ENCODE data around the gene NMNAT3.

The NMNAT3 gene

DNA sequence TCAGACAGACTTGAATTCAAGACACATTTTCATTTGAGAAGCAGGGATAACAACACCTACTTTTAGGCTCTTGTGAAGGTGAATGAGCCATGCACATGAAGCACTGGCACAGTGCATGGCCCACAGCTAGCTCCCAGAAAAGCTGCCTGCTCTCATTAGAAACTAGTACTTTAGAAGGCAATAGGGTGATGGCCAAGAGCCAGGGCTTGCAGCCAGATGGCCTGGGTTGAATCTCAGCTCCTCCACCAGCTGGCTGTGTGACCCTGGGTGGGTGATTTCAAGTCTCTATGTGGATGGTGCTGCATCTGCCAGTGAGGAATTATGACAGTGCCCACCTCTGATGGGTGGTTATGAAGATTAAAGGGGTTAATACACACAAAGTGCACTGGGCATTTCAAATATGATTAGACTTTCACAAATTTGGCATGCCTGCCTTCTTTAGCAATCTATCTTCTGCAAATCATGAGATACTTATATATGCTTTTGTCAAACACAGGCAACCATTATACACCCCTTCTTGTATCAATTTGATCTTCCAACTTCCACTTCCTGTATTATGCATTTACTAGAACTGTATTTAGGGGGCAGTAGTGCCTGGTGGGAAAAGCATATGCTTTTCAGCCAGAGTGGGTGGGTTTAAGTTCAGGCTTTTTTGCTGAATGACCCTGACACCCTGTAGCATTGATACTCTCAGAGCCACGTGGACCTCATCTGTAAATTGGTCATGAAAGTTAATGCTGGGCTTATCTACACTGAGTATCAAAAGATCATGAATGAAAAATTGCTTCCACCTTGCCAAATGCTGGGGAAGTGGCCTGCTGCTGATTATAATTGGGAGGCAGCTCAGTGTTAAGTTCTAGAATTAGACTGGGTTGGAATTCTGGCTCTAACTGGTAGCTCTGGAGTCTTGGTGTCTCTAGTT is 103.5 kb downstream of the NMNAT3 start:
- DNase-seq, result peak; percentile 25

GRCh38 chr3:139572847-139573672 is 104.7 kb downstream of the NMNAT3 start:
- peak; percentile 54 for DNase-seq

DNA sequence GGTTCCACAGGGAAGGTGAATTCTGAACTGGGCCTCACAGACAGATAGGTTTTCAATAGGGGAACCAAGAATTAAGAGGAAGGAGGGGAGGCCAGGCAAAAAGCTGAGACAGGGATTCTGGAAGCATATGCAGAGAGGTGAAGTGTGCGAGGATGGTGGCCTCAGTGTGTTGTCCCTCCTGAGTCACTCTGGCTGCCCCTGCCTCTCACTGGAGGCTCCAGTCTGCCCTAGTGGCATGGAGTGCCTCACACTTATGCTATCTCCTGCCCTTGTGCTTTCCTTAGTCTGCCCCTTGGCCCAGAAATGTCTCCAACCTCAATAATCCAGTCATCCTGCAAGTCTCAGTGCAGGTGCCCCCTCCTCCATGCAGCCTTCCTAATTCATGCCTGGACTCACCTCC is 106.1 kb downstream of the NMNAT3 start:
- no peak for DNase-seq

DNA sequence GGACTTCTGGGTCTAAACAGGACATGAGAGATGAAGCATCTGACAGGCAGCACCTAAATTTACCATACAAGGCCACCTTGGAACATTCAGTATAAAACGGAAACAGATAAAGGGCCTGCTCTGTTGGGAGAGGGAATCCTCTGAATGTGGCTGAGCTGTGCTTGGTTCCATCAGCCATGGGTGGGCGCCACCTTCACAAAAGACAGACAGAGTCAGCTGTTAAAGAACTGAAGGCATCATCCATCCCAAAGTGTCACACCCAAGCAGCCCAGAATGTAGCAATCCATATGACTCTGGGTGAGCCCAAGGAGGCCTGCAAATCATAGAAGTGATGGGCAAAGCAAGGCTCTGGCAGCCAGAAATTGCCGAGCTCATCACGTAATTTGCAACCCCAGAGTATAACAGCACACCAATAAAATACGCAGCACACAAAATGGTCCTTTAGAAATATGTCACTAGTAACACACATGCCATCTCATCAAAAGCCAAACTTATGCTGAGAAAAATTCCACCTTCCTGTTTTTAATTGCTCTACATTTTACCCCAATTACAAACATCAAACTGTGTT is 113.4 kb downstream of the NMNAT3 start:
- DNase-seq, result peak; percentile 34

DNA sequence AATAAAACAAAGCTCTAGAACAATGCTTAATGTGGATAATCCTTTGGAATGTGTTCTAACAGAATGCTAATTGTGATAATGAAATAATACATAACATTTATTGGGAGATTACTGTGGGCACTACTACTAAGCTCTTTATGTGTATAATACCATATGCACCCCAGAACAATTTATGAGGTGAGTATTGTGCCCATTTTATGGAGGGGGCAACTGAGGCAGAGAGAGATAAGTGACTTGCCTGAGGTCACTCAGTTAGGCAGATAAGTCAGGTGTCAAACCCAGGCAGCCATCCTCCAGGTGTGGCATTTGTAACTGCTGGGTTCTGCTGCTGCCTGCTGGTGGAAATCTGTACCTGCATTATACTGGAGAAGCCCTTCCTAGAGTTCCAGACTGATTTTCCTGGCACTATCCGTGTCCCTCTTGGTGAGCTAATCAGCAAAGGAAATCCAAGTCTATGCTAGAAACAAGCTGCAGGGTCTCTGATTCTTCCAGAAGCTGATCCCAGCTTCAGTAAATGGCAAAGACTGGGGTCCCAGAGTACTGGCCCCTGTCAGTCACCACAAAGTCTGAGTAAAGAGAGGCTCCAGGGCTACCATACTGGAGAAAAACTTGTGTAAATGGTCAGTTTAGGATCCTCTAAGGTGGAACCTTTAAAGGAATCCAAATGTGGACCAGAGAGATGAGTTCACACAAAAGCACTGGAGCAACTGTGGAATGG is 115.7 kb downstream of the NMNAT3 start:
- no peak for DNase-seq

DNA sequence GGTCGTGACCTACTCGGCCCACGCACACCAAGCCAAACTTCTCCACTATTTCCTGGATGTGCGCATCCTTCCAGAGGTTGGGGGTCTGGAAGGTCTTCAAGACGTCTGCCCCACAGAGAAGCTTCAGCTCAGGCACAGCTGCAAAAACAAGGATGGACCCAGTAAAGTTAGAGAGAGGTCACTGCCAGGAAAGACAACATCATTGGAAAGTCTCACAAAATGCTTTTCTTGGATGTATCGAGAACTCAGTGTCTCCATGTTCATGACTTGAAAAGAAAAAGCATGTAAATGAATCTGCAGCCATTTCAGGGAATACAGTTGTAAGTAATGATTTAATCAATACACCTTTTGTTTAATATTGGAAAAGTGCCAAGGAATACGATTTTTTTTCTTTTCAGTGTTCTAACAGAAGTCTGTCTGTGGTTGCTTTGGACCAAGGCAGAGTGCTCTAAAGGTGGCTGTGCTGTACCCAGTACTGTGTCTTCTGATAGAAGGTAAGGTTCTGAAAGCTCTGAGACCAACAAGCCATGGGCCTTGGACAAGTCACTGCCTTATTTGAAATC is 116.4 kb downstream of the NMNAT3 start:
- no peak for DNase-seq

GRCh38 chr3:139560411-139560810 is 117.4 kb downstream of the NMNAT3 start:
- no peak for DNase-seq

DNA sequence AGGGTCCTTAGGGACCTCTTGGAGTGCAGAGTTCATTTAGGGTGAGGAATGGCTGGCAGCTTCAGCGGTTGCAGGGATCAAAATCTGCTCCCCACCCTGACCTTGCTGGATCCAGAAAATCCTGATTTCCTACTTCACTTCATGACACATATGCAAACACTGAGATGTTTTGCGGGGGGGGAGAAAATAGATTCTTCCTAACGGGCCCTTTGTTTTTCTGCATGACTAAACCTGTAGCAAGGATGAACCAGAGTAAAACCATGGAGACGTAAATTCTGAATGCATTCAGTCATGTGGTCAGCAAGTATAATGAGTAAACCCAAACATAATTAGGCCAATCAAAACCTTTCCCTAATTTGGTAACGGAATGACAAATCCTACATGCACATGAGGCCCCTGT is 118.2 kb downstream of the NMNAT3 start:
- DNase-seq, result no peak

DNA sequence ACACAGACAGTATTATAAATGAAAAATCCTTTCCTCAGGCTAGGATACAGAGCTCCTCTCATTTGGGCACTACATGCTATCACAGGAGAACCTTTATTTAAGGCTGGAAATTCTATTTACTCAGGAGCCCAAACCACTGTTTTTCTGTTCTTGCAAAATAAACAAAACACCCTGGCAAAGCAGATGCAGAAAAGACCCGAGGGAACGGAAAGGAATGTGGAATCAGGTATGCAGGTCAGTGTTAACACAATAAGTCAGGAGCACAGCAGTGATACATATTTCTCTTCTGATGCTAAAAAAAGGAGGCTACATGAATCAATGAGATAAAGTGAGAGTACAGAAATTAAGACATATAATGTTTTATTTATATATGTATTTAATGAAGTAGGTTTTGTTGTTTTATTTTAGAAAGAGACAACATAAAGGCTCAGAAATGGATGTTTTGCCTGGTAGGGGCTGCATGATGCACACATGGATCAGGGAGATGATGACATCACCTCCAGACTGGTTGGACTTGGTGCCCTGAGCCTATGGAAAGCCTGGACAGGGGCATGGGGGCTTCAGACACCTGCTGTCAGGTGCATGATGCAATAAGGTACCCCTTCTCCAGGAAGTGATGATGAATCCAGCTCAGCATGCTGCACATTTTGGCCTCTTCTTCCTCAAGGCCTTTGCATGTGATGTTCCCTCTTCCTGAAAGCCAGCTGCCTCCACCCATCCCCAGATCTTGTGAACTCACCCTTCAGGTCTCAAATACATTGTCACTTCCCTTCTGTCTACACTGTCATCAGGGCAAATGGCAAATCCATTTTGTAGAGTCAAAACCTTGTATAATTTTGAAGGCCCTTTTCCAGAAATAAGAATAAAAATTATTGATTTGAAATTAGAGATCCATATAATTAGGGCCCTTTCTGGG is 119.2 kb downstream of the NMNAT3 start:
- no peak for DNase-seq

- DNase-seq, result no peak
Observed at GRCh38 chr3:139557041-139557440, 120.7 kb downstream of the NMNAT3 start.

DNA sequence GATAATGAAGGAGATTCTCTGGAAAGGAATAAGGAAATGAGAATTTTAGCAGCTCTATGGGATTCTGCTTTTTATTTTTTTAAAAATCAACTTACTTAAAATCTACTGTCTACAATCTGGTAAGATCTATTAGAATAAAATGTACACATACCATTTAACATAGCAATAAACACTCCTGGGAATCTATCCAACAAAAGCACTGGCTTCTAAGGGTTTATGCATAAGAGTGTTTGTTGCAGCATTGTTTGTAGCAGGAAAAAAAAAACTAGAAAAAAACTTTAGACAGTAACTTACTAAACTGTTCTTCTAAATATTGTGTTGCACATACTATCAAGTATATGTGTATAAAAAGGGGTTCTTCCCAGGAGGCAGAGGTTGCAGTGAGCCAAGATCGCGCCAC is 122.5 kb downstream of the NMNAT3 start:
- no peak for DNase-seq

DNA sequence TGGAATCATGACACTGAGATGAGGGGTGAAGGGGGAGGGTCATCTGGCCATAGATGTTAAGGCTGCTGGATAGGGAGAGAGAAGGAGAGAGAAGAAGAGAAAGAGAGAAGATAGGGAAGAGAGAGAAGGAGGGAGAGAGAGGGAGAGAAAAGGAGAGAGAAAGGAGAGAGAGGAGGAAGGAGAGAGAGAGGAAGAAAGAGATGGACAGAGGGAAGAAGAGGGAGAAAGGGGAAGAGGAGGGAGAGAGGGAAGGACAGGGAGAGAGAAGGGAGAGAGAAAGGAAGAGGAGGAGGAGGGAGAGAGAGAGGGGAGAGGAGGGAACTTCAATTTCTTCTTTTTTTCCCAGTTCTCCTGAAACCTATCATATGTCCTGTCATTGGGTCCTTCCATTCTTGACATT is 123.1 kb downstream of the NMNAT3 start:
- no peak for DNase-seq

- no peak for DNase-seq
Observed at GRCh38 chr3:139552632-139553365, 125.0 kb downstream of the NMNAT3 start.

DNA sequence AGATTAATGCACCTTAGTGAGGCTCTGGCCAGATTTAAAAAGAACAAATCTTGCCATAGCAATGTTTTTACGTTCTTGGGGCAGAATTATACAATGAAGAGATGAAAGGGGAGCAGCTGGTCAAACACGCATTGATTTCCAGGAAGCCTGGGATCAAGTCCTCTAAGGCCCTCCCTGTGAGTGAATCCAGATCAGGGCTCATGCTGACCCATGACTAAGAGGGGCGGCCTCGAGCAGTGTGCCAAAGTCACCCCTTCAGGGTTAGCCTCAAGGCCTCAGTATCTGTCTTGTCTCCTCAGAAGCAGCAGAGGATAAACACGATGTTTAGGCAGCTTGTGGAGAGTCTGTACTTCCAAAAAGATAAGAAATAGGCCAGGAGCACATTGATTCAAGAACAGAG is 129.0 kb downstream of the NMNAT3 start:
- DNase-seq, result no peak

DNA sequence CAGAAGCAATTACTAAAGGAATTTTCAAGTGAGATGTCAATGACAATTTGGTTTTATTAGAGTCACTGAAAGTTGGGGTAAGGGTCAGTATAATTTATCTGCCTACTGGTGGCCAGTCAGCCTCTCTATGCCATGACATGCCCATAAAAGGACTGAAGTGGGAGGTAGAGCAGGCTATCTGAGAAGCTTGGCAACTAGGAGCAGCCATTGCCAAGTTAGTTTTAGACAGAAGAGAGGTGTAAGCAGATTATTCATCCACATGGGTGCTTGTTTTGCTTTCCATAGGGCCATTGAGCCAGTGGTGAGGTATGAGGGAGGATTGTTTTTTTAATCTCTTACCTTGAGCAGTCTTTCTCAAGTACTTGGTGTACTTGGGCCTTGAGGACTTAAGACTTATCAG is 130.1 kb downstream of the NMNAT3 start:
- DNase-seq, result no peak

DNA sequence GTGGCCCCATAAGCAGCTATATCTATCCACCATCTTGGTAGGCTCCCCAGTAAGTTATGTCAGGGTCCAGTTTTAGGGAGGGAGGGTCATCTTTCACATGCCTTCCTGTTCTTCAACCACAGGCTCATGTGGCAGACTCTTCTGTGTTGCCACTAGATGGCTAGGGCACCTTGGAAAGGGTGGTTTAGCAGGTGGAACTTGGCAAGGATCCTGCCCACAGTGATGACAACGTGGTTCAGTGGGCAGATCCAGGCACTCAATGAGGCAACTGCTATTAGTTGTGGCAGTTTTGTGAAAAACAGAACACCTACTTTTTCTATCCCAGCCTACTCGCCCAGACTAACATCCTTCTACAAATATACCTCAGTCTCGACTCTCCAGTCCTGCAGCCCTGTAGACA is 131.0 kb downstream of the NMNAT3 start:
- DNase-seq, result no peak

DNA sequence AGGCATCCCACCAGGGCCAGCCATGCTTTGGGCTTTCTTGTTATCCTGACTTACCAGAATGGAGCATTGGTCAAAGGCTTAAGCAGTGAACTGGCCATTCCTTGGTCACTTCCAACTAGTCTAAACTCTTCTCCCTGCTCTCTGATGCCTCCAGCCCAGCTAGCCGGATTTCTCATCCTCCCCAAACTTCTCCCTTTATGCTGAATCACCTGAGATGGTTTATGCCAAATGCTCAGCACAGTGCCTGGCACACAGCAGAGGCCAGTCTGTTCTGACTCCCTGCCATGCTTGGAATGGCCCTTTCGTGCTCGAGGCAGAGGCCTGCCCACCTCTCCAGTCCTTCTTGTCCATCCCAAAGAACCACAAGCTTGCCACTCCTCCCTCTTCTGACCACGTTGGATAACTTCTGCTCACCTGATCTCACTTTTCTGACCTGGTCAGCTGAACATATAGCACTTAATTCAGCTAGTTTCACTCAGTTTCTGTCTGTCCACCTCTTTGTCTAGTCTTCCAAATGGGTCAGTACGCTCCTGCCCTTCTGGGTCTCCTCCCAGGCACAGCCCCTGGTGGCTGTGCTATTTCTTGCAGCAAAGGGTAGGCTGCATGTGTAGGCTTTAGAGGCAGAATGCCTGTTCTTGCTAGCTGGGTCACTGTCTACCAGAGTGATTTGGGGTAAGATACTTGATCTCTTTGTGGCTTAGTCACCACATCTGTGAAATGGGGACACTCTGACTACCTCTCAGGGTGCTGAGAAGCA is 136.1 kb downstream of the NMNAT3 start:
- DNase-seq, result no peak

DNA sequence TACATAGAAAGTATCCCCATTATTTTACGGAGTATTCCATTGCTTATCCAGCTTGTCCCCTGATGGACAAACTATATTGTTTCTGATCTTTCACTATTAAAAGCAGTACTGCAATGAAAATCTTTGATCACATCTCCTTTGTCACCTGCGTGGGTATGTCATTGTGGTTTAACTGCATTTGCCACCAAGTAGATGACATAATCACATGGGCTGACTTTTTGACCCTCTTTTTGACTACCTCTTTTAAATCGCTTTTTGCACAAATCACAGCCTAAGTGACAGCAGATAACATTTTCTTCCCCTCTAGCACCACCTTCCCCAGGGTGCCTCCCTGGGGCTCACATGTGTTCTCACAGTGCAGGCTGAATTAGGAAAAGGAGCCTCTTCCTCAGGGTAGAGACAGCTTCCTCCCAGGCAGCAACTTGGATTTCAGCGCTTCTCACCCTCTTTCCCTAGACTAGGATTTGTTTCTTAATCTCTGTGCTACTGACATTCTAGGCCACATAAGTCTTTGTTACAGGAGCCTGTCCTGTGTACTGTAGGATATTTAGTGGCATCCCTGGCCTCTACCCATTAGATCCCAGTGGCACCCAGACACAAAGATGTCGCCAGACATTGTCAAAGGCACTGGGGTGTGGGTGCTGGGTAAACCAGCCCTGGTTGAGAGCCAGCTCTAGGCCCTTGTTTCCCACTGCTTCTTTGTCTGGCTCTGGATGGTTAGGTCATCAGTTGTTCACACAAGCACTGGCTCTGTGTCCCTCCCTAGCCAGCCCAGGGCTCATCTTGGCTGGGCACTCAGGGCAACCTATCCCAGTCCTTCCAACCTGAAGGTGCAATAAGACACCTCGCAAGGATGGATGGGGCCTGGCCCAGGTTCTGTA is 136.9 kb downstream of the NMNAT3 start:
- no peak for DNase-seq

- no peak for DNase-seq
Observed at GRCh38 chr3:139538733-139539132, 139.0 kb downstream of the NMNAT3 start.

Measured in hematopoietic multipotent progenitor cell treated with erythropoietin and hydrocortisone succinate and interleukin-3 and kit ligand, for 4 days (in vitro differentiated cells).